ENCODE data around the gene CLTB. TPM values are rescaled to one million over a fixed set of nuclear protein-coding genes. Genes with fewer than 3 reads are reported as not detected.

Gene CLTB
- total RNA-seq, 1 experiment from 2014 or later: 58.6 TPM

DNA sequence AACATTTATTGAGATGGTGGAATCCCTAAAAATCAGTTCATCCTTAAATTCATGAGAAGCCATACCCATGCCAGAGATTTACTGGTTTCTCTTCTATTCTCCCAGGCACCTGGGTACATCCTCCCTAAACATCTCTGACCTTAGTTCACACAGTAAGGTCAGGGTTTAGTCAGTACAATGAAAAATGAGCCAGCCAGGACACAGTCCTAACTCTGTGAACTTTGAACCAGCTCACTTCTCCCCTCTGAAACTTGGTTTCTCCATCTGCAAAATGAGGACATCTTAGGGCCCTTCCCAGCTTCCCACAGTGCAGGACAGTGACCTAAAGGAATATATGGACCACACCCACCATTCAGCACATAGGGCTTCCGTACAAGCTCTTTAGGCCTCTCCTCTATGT is 29.8 kb downstream of the CLTB start:
- ChIA-PET POLR2A (no interaction called here), CTCF (no interaction called here), RAD21 (ENCODE audit: low non-redundant PET in 1 of 2, low total read pairs in 2 of 2, uncharacterized antibody in 2 of 2, unreplicated experiment in 2 of 2) (no interaction called here)
- ATAC-seq (no peak), DNase-seq (ENCODE audit: low read depth, low spot score) (no peak)
- H3K4me3 ChIP-seq (replicated peaks in 1 of 2; ENCODE audit: low read depth in 1 of 2, low read length in 2 of 2): peak overlapping the region in 1 of 2 experiments; percentile 78; a peak in 1 of 4 replicates
- H2AFZ ChIP-seq (ENCODE audit: low read depth, low read length, poor library complexity, severe bottlenecking): no peak overlapping the region
- no peak overlapping the region for H3K27ac ChIP-seq (ENCODE audit: low read depth, low read length)
- no peaks in the 10 kb centered on the region for H3K9me2 ChIP-seq (ENCODE audit: insufficient read depth)
- H3K4me1 ChIP-seq (ENCODE audit: control insufficient read depth in 1 of 2, insufficient read depth in 2 of 2, low read length in 2 of 2): peaks cover 11 to 22% of the 10 kb centered on the region in 2 experiments; a peak in 3 of 4 replicates
- H3K27me3 ChIP-seq (ENCODE audit: insufficient read depth, low read length): no peaks in the 10 kb centered on the region
- H3K4me2 ChIP-seq (ENCODE audit: low read length): peak overlapping the region; percentile 86
- BruUV-seq (replicated peaks): no TSS peak
- H3K36me3 ChIP-seq (ENCODE audit: control insufficient read depth in 1 of 2, insufficient read depth in 2 of 2, low read length in 2 of 2): peaks cover 25 to 66% of the 10 kb centered on the region in 2 experiments; a peak in 3 of 4 replicates
- no peaks in the 10 kb centered on the region for H3K9me3 ChIP-seq (ENCODE audit: control insufficient read depth in 1 of 2, insufficient read depth in 1 of 2, low read depth in 1 of 2, low read length in 2 of 2)
- H4K20me1 ChIP-seq (ENCODE audit: insufficient read depth): peaks cover 13% of the 10 kb centered on the region; the same call in 1 of the 2 replicates
- H3K79me2 ChIP-seq (ENCODE audit: insufficient read depth, low read length): peaks cover 64% of the 10 kb centered on the region
- no peak overlapping the region for H3K9ac ChIP-seq (ENCODE audit: low read length)
- TF ChIP-seq YY1 (IDR thresholded peaks at IDR 0.05; ENCODE audit: extremely low read depth, insufficient replicate concordance, low read depth, low read length) (no peak), ZFX (IDR thresholded peaks at IDR 0.05) (no peak), ELF1 (IDR thresholded peaks at IDR 0.05; ENCODE audit: borderline replicate concordance, low read depth) (no peak)
- intact Hi-C loops (cut with micrococcal nuclease): no loop called here

- DNase-seq (ENCODE audit: low read depth, low spot score) (no peak), ATAC-seq (no peak)
- TF ChIP-seq, protein P1, sequence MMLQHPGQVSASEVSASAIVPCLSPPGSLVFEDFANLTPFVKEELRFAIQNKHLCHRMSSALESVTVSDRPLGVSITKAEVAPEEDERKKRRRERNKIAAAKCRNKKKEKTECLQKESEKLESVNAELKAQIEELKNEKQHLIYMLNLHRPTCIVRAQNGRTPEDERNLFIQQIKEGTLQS (IDR thresholded peaks at IDR 0.05): no peak
- Histone ChIP-seq H3K27ac (ENCODE audit: low read depth, low read length) (no peak overlapping the region), H2AFZ (ENCODE audit: low read depth, low read length, poor library complexity, severe bottlenecking) (no peak overlapping the region), H4K20me1 (ENCODE audit: insufficient read depth) (peaks cover 13% of the 10 kb centered on the region; the same call in 1 of the 2 replicates), H3K79me2 (ENCODE audit: insufficient read depth, low read length) (peaks cover 52% of the 10 kb centered on the region), H3K4me2 (ENCODE audit: low read length) (no peak overlapping the region), H3K36me3 (ENCODE audit: control insufficient read depth in 1 of 2, insufficient read depth in 2 of 2, low read length in 2 of 2) (peaks cover 29 to 65% of the 10 kb centered on the region in 2 experiments; a peak in 3 of 4 replicates), H3K4me1 (ENCODE audit: control insufficient read depth in 1 of 2, insufficient read depth in 2 of 2, low read length in 2 of 2) (peaks cover 9 to 18% of the 10 kb centered on the region in 2 experiments; a peak in 3 of 4 replicates), H3K4me3 (replicated peaks in 1 of 2; ENCODE audit: low read depth in 1 of 2, low read length in 2 of 2) (no peak overlapping the region), H3K9me2 (ENCODE audit: insufficient read depth) (no peaks in the 10 kb centered on the region), H3K27me3 (ENCODE audit: insufficient read depth, low read length) (no peaks in the 10 kb centered on the region), H3K9ac (ENCODE audit: low read length) (no peak overlapping the region), H3K9me3 (ENCODE audit: control insufficient read depth in 1 of 2, insufficient read depth in 1 of 2, low read depth in 1 of 2, low read length in 2 of 2) (no peaks in the 10 kb centered on the region)
- intact Hi-C loops (cut with micrococcal nuclease): no loop called here
- RAD21 ChIA-PET (ENCODE audit: low non-redundant PET in 1 of 2, low total read pairs in 2 of 2, uncharacterized antibody in 2 of 2, unreplicated experiment in 2 of 2): no interaction called here
- CTCF ChIA-PET: no interaction called here
- POLR2A ChIA-PET: no interaction called here
- no TSS peak for BruUV-seq (replicated peaks)
These were observed 31.3 kb downstream of the CLTB start for GRCh38 chr5:176384991-176385390.
